ENCODE data around the gene IFT172.

IFT172 gene

GRCh38 chr2:27494284-27494943, 4.9 kb upstream of the IFT172 start:
- no peak for DNase-seq

GRCh38 chr2:27493948-27494283, 4.4 kb upstream of the IFT172 start:
- no peak for DNase-seq

- DNase-seq = no peak
These were observed 3.0 kb upstream of the IFT172 start for GRCh38 chr2:27492557-27492956.

GRCh38 chr2:27489118-27489497, 435 bp downstream of the IFT172 start:
- DNase-seq = no peak

GRCh38 chr2:27485496-27485895, 4.0 kb downstream of the IFT172 start:
- no peak for DNase-seq

GRCh38 chr2:27471961-27472360, 17.6 kb downstream of the IFT172 start:
- no peak for DNase-seq

GRCh38 chr2:27464443-27464842, 25.1 kb downstream of the IFT172 start:
- DNase-seq = no peak

GRCh38 chr2:27461118-27461517, 28.4 kb downstream of the IFT172 start:
- no peak for DNase-seq

GRCh38 chr2:27453968-27454367, 35.6 kb downstream of the IFT172 start:
- DNase-seq = no peak

- no peak for DNase-seq
These were observed 38.4 kb downstream of the IFT172 start for GRCh38 chr2:27451095-27451494.

- DNase-seq = no peak
These were observed 41.2 kb downstream of the IFT172 start for GRCh38 chr2:27448381-27448780.

- DNase-seq = no peak
These were observed 43.5 kb downstream of the IFT172 start for GRCh38 chr2:27446057-27446456.

- no peak for DNase-seq
These were observed 43.9 kb downstream of the IFT172 start for GRCh38 chr2:27445615-27446014.

GRCh38 chr2:27445155-27445554, 44.4 kb downstream of the IFT172 start:
- DNase-seq = no peak

GRCh38 chr2:27442920-27443282, 46.6 kb downstream of the IFT172 start:
- DNase-seq = no peak

GRCh38 chr2:27441958-27442919, 47.3 kb downstream of the IFT172 start, which contains the start of gene KRTCAP3:
Gene KRTCAP3 (plus strand): TSS chr2:27442381. CDS start chr2:27442413, 32 bp downstream.
- peak; percentile 53 to 56 for DNase-seq

GRCh38 chr2:27441226-27441926, 48.2 kb downstream of the IFT172 start:
- DNase-seq = no peak

- DNase-seq = no peak
These were observed 53.9 kb downstream of the IFT172 start for GRCh38 chr2:27435628-27436027.

- DNase-seq = peak; percentile 20 to 38
These were observed 58.1 kb downstream of the IFT172 start for GRCh38 chr2:27431395-27431794.

- peak; percentile 46 to 63 for DNase-seq
These were observed 60.5 kb downstream of the IFT172 start for GRCh38 chr2:27428978-27429541.

GRCh38 chr2:27428213-27428977, 61.1 kb downstream of the IFT172 start, which contains the start of gene NRBP1:
Gene NRBP1 (plus strand): TSS chr2:27428631. CDS start chr2:27433274, 4,643 bp downstream.
- peak; percentile 89 to 90 for DNase-seq

- no peak for DNase-seq
These were observed 61.7 kb downstream of the IFT172 start for GRCh38 chr2:27427863-27428212.

All from activated CD4-positive, alpha-beta T cell treated with anti-CD3 and anti-CD28 coated beads for 4 hours (primary cell).